Skeletal muscle satellite cell (primary cell): ENCODE data around the gene MFAP3L. TPM values are rescaled to one million over a fixed set of nuclear protein-coding genes. Genes with fewer than 3 reads are reported as not detected.
"Not testable (repeated sequence)": the region's sequence is repeated elsewhere in the genome, so short reads cannot be mapped to it uniquely, and the experiment has no call there.

Experiments used
- H3K27me3 ChIP-seq: 2 replicates; pipeline ENCODE4 v1.7.0; 2013; ENCODE audit warnings: low read length; ENCODE audit not compliant: control insufficient read depth, insufficient read depth
- H3K36me3 ChIP-seq: 2 replicates; pipeline ENCODE4 v1.7.0; 2013; ENCODE audit warnings: mild to moderate bottlenecking, control low read depth, low read length; ENCODE audit not compliant: insufficient read depth
- H3K4me1 ChIP-seq: 2 replicates; pipeline ENCODE4 v1.7.0; 2013; ENCODE audit warnings: low read length; ENCODE audit not compliant: control insufficient read depth, insufficient read depth
- H3K4me2 ChIP-seq: 2 replicates; pipeline ENCODE4 v1.7.0; 2013; ENCODE audit warnings: mild to moderate bottlenecking, low read length
- H3K4me3 ChIP-seq: 2 replicates; pipeline ENCODE4 v1.7.0; 2013; ENCODE audit warnings: low read length
- H3K9ac ChIP-seq: 2 replicates; pipeline ENCODE4 v1.7.0; 2013; ENCODE audit warnings: mild to moderate bottlenecking, low read depth, low read length, moderate library complexity
- H3K9me3 ChIP-seq: replicated peaks from 2 replicates; pipeline ENCODE4 v1.7.0; 2013; ENCODE audit warnings: mild to moderate bottlenecking, control low read depth, low read length
- total RNA-seq: library from RNA; depleted of rRNA; stranded (reverse); fragments of >200 nt; gene quantifications from 2 replicates; pipeline ENCODE4 v1.2.3, GENCODE V29; 2012; rRNA removed

The MFAP3L gene
- total RNA-seq, result 2.8 and 5.5 TPM in 2 replicates

- H3K4me3 ChIP-seq, result peak within 1 kb of the TSS; percentile 96
- H3K36me3 ChIP-seq, result no peaks in the 10 kb centered on the region
- H3K9me3 ChIP-seq, result no peaks in the 10 kb centered on the region
- H3K4me1 ChIP-seq, result peaks cover 9% of the 10 kb centered on the region
- H3K27me3 ChIP-seq, result no peaks in the 10 kb centered on the region
- H3K4me2 ChIP-seq, result peak within 1 kb of the TSS; percentile 98
- peak within 1 kb of the TSS; percentile 94 for H3K9ac ChIP-seq
These were observed at the start of gene MFAP3L for GRCh38 chr4:170026253-170027021. Gene MFAP3L, minus strand, starts transcription at chr4:170026395. Its CDS starts 20,518 bp downstream, at chr4:170005877.

DNA sequence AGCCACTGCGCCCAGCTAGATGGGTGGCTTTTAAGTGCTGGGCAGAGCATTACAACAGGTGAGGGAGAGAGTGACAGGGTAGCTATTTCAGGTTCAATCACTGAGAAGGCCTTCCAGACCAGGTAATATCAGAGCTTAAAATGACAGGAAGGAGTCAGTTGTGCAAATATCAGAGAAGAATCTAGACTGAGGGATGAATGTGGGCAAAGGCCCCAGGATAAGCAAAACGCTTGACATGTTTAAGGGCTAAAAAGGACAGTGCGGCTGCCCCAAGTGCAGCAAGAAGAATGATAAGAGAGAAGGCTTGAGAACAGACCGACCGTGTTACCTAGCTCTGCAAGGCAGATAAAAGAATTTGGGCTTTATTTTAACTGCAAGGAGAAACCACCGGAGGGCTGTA, 45.0 kb upstream of the MFAP3L start:
- Histone ChIP-seq H3K27me3 (no peaks in the 10 kb centered on the region), H3K4me1 (no peaks in the 10 kb centered on the region), H3K9me3 (no peaks in the 10 kb centered on the region), H3K4me2 (no peak overlapping the region), H3K36me3 (peaks cover 30% of the 10 kb centered on the region), H3K9ac (no peak overlapping the region), H3K4me3 (no peak overlapping the region)

DNA sequence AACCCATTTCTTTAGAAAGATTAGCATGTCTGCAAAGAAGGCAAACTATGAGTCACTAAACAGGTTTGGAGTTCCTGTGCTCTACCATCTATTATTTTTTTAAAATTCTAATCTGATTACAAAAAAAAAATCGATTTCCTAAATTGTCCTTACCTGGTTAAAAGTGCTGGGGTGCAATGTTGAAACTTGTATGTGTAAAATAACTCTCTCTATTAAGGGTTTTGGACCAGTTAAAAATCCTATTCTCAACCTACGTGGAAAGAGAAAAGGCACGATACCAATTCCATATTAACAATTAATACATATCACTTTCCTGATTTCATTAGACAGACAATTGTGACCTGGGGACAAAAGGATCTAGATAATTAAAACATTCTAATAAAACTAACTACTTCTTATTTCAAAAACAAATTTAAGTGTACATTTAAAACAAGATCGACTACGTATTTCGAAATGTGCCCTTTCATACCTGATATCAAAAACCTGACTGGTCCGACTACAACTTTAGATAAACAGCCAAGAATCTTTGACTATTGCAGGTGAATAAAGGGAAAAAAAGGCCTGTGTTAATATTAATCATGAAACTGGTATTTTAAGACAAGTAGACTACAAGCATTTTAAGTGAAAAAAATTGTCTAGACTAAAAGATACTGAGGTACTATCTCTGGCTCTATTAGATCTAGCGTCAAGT, 42.4 kb upstream of the MFAP3L start:
- H3K4me1 ChIP-seq, result no peaks in the 10 kb centered on the region
- no peak overlapping the region for H3K9ac ChIP-seq
- no peaks in the 10 kb centered on the region for H3K27me3 ChIP-seq
- H3K4me2 ChIP-seq, result no peak overlapping the region
- H3K36me3 ChIP-seq, result peaks cover 31% of the 10 kb centered on the region
- no peak overlapping the region for H3K4me3 ChIP-seq
- no peaks in the 10 kb centered on the region for H3K9me3 ChIP-seq

DNA sequence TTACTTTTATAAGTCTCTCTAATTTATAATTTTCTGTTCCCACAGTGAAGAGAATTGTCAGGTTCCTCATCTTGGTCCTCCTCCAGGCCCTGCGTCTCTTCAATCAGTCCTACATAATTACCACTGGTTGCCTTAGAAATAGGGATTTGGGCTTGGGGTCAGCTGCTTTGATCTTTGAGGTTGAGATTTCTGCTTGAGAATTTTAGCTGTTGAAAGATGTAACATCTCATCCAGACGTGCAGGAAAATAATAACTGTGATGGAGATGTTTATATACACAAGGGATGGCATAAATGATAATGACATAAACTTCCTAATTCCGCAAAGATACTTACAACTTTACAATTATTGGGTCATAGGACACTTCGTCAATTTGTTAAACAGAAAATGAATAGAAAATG, 33.2 kb upstream of the MFAP3L start:
- no peaks in the 10 kb centered on the region for H3K4me1 ChIP-seq
- no peak overlapping the region for H3K4me2 ChIP-seq
- no peaks in the 10 kb centered on the region for H3K9me3 ChIP-seq
- H3K27me3 ChIP-seq, result no peaks in the 10 kb centered on the region
- H3K4me3 ChIP-seq, result no peak overlapping the region
- H3K36me3 ChIP-seq, result peaks cover 24% of the 10 kb centered on the region
- H3K9ac ChIP-seq, result no peak overlapping the region

DNA sequence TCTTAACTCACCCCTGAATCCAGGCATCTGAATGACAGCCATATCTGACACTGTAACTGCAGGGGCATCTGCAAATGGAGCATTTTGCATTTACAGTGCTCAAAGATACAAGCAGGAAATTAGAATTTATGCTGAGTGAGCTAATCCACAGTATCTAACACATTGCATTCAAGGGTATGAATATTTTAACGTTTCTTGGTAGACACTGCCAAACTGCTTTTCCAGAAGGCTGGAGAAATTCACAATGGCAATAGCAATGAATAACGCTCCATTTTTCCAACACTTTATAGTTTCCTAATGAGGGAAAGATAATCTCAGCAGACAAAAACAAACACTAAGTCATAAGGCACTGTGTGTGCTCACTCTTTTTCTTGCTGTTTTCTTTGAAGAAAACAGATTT, 32.6 kb upstream of the MFAP3L start:
- H3K4me1 ChIP-seq, result no peaks in the 10 kb centered on the region
- H3K27me3 ChIP-seq, result no peaks in the 10 kb centered on the region
- no peak overlapping the region for H3K4me2 ChIP-seq
- H3K9me3 ChIP-seq, result no peaks in the 10 kb centered on the region
- H3K4me3 ChIP-seq, result no peak overlapping the region
- no peak overlapping the region for H3K9ac ChIP-seq
- peaks cover 18% of the 10 kb centered on the region for H3K36me3 ChIP-seq

GRCh38 chr4:170057866-170058265, 31.7 kb upstream of the MFAP3L start:
- Histone ChIP-seq H3K4me3 (no peak overlapping the region), H3K4me2 (no peak overlapping the region), H3K9ac (no peak overlapping the region), H3K36me3 (peaks cover 14% of the 10 kb centered on the region), H3K4me1 (no peaks in the 10 kb centered on the region), H3K27me3 (no peaks in the 10 kb centered on the region), H3K9me3 (no peaks in the 10 kb centered on the region)

DNA sequence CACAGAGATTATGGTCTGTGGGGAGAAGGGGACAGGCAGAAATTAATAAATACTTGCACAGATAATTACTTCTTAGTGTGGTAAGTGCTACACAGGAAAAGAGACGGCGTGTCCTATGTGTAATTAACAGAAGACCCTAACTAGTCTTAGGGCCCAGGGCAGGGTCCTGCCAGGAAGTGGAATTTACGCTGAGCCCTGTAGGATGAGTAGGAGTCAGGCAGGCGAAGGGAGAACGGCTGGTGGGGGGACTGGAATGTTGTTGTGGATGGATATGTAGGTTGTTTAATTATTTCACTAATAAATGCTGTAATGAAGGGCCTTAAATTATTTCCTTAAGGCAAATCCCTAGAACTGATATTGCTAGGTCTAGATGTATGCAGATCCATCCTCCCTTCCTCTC, 26.7 kb upstream of the MFAP3L start:
- Histone ChIP-seq H3K27me3 (peaks cover 10% of the 10 kb centered on the region), H3K9me3 (no peaks in the 10 kb centered on the region), H3K4me2 (no peak overlapping the region), H3K9ac (no peak overlapping the region), H3K36me3 (no peaks in the 10 kb centered on the region), H3K4me1 (no peaks in the 10 kb centered on the region), H3K4me3 (no peak overlapping the region)

GRCh38 chr4:170051402-170051801, 25.2 kb upstream of the MFAP3L start:
- H3K36me3 ChIP-seq, result no peaks in the 10 kb centered on the region
- no peaks in the 10 kb centered on the region for H3K9me3 ChIP-seq
- no peaks in the 10 kb centered on the region for H3K4me1 ChIP-seq
- peaks cover 10% of the 10 kb centered on the region for H3K27me3 ChIP-seq
- no peak overlapping the region for H3K4me3 ChIP-seq
- H3K4me2 ChIP-seq, result no peak overlapping the region
- H3K9ac ChIP-seq, result no peak overlapping the region

DNA sequence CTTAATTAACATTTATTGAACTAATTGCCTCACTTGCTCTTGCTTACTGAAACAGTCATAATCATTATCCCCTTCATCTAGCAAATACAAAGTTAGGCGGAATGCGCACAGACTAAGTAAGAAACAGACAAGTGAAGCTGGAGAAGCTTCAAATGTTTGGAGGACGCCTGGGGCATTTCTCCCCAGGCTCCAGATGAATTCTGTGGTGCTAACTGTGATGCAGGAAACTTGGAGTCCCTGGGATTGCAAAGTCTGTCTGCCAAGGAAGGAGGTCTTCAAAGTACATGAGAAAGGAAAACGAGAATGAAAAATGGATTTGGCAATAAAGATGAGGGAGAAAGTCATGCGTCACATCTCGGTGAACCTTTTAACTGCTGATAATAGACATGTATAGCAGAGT, 23.6 kb upstream of the MFAP3L start:
- H3K27me3 ChIP-seq, result peaks cover 10% of the 10 kb centered on the region
- no peak overlapping the region for H3K4me2 ChIP-seq
- no peaks in the 10 kb centered on the region for H3K9me3 ChIP-seq
- H3K4me3 ChIP-seq, result no peak overlapping the region
- no peak overlapping the region for H3K9ac ChIP-seq
- H3K4me1 ChIP-seq, result no peaks in the 10 kb centered on the region
- H3K36me3 ChIP-seq, result no peaks in the 10 kb centered on the region

DNA sequence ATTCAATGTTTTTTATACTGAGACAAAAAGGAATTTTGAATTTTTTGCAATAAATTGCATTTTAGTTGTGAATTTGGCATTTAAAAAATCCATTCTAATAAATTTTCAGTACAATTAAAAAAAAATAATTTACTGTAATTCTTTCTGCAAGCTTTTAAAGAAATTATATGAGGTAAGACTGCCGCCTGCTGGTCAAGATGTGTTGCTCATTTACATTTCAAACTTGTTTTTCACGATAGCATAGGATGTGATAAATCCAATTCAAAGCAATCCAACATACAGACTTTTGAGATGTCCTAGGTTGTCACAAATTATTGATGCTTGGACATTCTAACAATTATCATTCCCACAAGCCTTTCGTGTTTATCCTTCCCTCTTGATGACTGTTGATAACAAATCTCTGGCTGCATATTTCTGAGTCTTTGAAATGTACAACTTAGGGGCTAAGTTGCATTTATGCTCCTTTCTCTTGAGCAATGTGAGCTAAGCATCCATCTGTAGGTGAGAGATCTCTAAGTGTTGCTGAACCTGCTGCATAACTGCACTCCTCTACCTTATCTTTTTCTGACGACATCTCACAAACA, 21.7 kb upstream of the MFAP3L start:
- no peaks in the 10 kb centered on the region for H3K9me3 ChIP-seq
- H3K36me3 ChIP-seq, result no peaks in the 10 kb centered on the region

GRCh38 chr4:170046156-170046555, 20.0 kb upstream of the MFAP3L start:
- H3K27me3 ChIP-seq, H3K36me3 ChIP-seq, H3K9me3 ChIP-seq, H3K9ac ChIP-seq, H3K4me3 ChIP-seq, H3K4me1 ChIP-seq, H3K4me2 ChIP-seq: not testable (repeated sequence)

More for the DNA sequence above, 21.7 kb upstream of the MFAP3L start:
- Histone ChIP-seq H3K4me3 (no peak overlapping the region), H3K4me2 (no peak overlapping the region), H3K9ac (no peak overlapping the region), H3K4me1 (no peaks in the 10 kb centered on the region), H3K27me3 (peaks cover 10% of the 10 kb centered on the region)
